Measurements from ENCODE around the gene KLK4. TPM values are rescaled to one million over a fixed set of nuclear protein-coding genes. Genes with fewer than 3 reads are reported as not detected.
A peak's percentile ranks its signal among the peaks of the same experiment; 100 is the strongest.

The KLK4 gene
- total RNA-seq, 1 experiment from 2014 or later, result 0.84 TPM

GRCh38 chr19:50939596-50939995 lies 28.4 kb upstream of the KLK4 start:
- no peak overlapping the region for H3K4me2 ChIP-seq (ENCODE audit: low read length)
- H3K4me1 ChIP-seq (ENCODE audit: control insufficient read depth in 1 of 2, insufficient read depth in 2 of 2, low read length in 2 of 2), result peaks cover 0 to 10% of the 10 kb centered on the region in 2 experiments; a peak in 2 of 4 replicates
- RAD21 ChIA-PET (ENCODE audit: low non-redundant PET in 1 of 2, low total read pairs in 2 of 2, uncharacterized antibody in 2 of 2, unreplicated experiment in 2 of 2), result no interaction called here
- H3K9ac ChIP-seq (ENCODE audit: low read length), result no peak overlapping the region
- TF ChIP-seq ZBTB33 (IDR thresholded peaks at IDR 0.05; ENCODE audit: extremely low read depth, insufficient replicate concordance, low read length) (no peak), TCF7L2 (IDR thresholded peaks at IDR 0.05; ENCODE audit: borderline replicate concordance, extremely low read depth, insufficient read depth, insufficient read length) (no peak), CTCF (IDR thresholded peaks at IDR 0.05 in 2 of 3, conservative IDR thresholded peaks at IDR 0.05 in 1 of 3; ENCODE audit: borderline replicate concordance in 1 of 3, insufficient read depth in 1 of 3, low read depth in 2 of 3, low read length in 2 of 3) (no peak), ZFX (IDR thresholded peaks at IDR 0.05) (no peak), EGR1 (IDR thresholded peaks at IDR 0.05; ENCODE audit: low read depth) (no peak), ZNF274 (IDR thresholded peaks at IDR 0.05; ENCODE audit: low read depth, low read length) (no peak), SP1 (IDR thresholded peaks at IDR 0.05; ENCODE audit: low read depth) (no peak), EZH2phosphoT487 (IDR thresholded peaks at IDR 0.05; ENCODE audit: borderline replicate concordance) (no peak), EZH2 (IDR thresholded peaks at IDR 0.05) (no peak), REST (IDR thresholded peaks at IDR 0.05; ENCODE audit: low read depth) (no peak), SIN3A (IDR thresholded peaks at IDR 0.05; ENCODE audit: low read depth) (no peak), POLR2AphosphoS5 (IDR thresholded peaks at IDR 0.05; ENCODE audit: low read depth, low read length) (no peak), CEBPB (IDR thresholded peaks at IDR 0.05; ENCODE audit: low read depth) (no peak), JUND (IDR thresholded peaks at IDR 0.05) (no peak)
- POLR2A ChIA-PET, result interaction anchor here (1.2 kb wide), 1 partner anchor 63 kb away, joined by 4 read pairs; no protein-coding TSS in a partner anchor
- BruUV-seq (replicated peaks), result no TSS peak
- no peaks in the 10 kb centered on the region for H3K27me3 ChIP-seq (ENCODE audit: insufficient read depth, low read length)
- no peaks in the 10 kb centered on the region for H3K79me2 ChIP-seq (ENCODE audit: insufficient read depth, low read length)
- CTCF ChIA-PET, result interaction anchor here (1.5 kb wide), 1 partner anchor 77 kb away, joined by 4 read pairs; no protein-coding TSS in a partner anchor
- no peaks in the 10 kb centered on the region for H3K9me3 ChIP-seq (ENCODE audit: control insufficient read depth in 1 of 2, insufficient read depth in 1 of 2, low read depth in 1 of 2, low read length in 2 of 2)
- H4K20me1 ChIP-seq (ENCODE audit: insufficient read depth), result no peaks in the 10 kb centered on the region
- intact Hi-C loops (cut with micrococcal nuclease), result no loop called here
- H3K36me3 ChIP-seq (ENCODE audit: control insufficient read depth in 1 of 2, insufficient read depth in 2 of 2, low read length in 2 of 2), result no peaks in the 10 kb centered on the region
- no peak for DNase-seq (ENCODE audit: low read depth, low spot score)
- H3K27ac ChIP-seq (ENCODE audit: low read depth, low read length), result no peak overlapping the region
- no peak for ATAC-seq
- H3K9me2 ChIP-seq (ENCODE audit: insufficient read depth), result no peaks in the 10 kb centered on the region
- H2AFZ ChIP-seq (ENCODE audit: low read depth, low read length, poor library complexity, severe bottlenecking), result peak overlapping the region; percentile 68
- H3K4me3 ChIP-seq (replicated peaks in 1 of 2; ENCODE audit: low read depth in 1 of 2, low read length in 2 of 2), result no peak overlapping the region
